Measurements from ENCODE around the gene DNAJC22. TPM values are rescaled to one million over a fixed set of nuclear protein-coding genes. Genes with fewer than 3 reads are reported as not detected.

Gene DNAJC22
- polyA plus RNA-seq, 3 donors = not detected

DNA sequence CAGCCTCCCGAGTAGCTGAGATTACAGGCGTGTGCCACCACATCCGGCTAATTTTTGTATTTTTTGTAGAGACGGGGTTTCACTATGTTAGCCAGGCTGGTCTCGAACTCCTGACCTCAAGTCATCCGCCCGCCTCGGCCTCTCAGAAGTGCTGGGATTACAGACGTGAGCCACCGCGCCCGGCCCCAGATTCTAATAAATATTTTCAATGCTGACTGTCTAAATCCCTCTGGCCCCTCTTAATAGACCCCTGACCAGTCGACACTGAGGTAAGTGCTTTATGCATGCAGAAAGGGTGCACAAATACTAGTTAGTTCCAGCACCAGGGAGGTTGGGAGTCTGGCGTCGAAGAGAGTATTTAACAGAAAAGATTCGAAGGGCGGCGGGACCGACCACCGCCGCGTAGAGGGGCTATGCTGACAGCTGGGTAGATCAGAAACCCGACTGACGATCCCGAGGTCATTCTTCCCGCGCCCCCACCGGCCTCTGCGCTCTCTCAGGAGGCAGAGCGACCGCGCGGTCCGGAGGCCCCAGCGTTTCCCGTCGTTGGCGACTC is 19.5 kb downstream of the DNAJC22 start:
- peak overlapping the region; percentile 72 to 87 for H3K27ac ChIP-seq (ENCODE audit: low read depth in 1 of 2, low read length in 2 of 2)
- H4K20me1 ChIP-seq (ENCODE audit: insufficient read depth, low read length) = no peaks in the 10 kb centered on the region
- H3K4me3 ChIP-seq (replicated peaks in 1 of 3; ENCODE audit: low read depth in 2 of 3, low read length in 3 of 3) = peak overlapping the region; percentile 80 to 94 (median 93)
- Mint-ChIP-seq H3K9me3 (no peaks in the 10 kb centered on the region), H3K27me3 (ENCODE audit: low read depth in 3 of 3) (peaks cover 0 to 2% (median under 1%) of the 10 kb centered on the region in 3 donors), H3K4me1 (peaks cover 36% of the 10 kb centered on the region), H3K4me3 (peak overlapping the region; percentile 96 to 97), H3K27ac (peak overlapping the region; percentile 82 to 96 (median 91)), H3K36me3 (no peaks in the 10 kb centered on the region)
- no peaks in the 10 kb centered on the region for H3K9me3 ChIP-seq (replicated peaks in 1 of 2; ENCODE audit: control insufficient read depth in 1 of 2, insufficient read depth in 1 of 2, low read length in 2 of 2)
- H2AFZ ChIP-seq (ENCODE audit: insufficient read depth, low read depth, low read length, poor library complexity, severe bottlenecking) = peak overlapping the region; percentile 98
- peak overlapping the region; percentile 92 for H3K9ac ChIP-seq (ENCODE audit: insufficient read depth, low read length, poor library complexity, severe bottlenecking)
- H3K27me3 ChIP-seq (ENCODE audit: control insufficient read depth in 2 of 2, insufficient read depth in 2 of 2, low read length in 2 of 2) = no peaks in the 10 kb centered on the region
- no peaks in the 10 kb centered on the region for H3K79me2 ChIP-seq (ENCODE audit: insufficient read depth, low read length)
- no peaks in the 10 kb centered on the region for H3K36me3 ChIP-seq (replicated peaks in 1 of 2; ENCODE audit: control insufficient read depth in 1 of 2, insufficient read depth in 2 of 2, low read length in 2 of 2)
- WGBS (ENCODE audit: insufficient coverage) = 2% methylated on average over 27 of the region's 38 CpGs
- peak overlapping the region; percentile 91 for H3K4me2 ChIP-seq (replicated peaks; ENCODE audit: extremely low read depth, low read length, poor library complexity, severe bottlenecking)
- intact Hi-C loops (cut with micrococcal nuclease) = no loop called here
- TF ChIP-seq CTCF (IDR thresholded peaks at IDR 0.05) = no peak
- no peak for DNase-seq
- peaks cover 33 to 39% of the 10 kb centered on the region in 2 donors for H3K4me1 ChIP-seq (ENCODE audit: control insufficient read depth in 1 of 2, insufficient read depth in 2 of 2, low read length in 2 of 2)

GRCh38 chr12:49366652-49367380 is 20.1 kb downstream of the DNAJC22 start:
- no peaks in the 10 kb centered on the region for H3K9me3 Mint-ChIP-seq
- peaks cover 0 to 2% (median 0%) of the 10 kb centered on the region in 3 donors for H3K27me3 Mint-ChIP-seq (ENCODE audit: low read depth in 3 of 3)
- DNase-seq = peak; percentile 69 to 70 (median 69)
- peak overlapping the region; percentile 82 to 96 (median 91) for H3K27ac Mint-ChIP-seq
- H3K36me3 Mint-ChIP-seq = no peaks in the 10 kb centered on the region
- Histone ChIP-seq H3K79me2 (ENCODE audit: insufficient read depth, low read length) (no peaks in the 10 kb centered on the region), H3K27me3 (ENCODE audit: control insufficient read depth in 2 of 2, insufficient read depth in 2 of 2, low read length in 2 of 2) (no peaks in the 10 kb centered on the region), H3K9me3 (replicated peaks in 1 of 2; ENCODE audit: control insufficient read depth in 1 of 2, insufficient read depth in 1 of 2, low read length in 2 of 2) (no peaks in the 10 kb centered on the region), H3K4me2 (replicated peaks; ENCODE audit: extremely low read depth, low read length, poor library complexity, severe bottlenecking) (peak overlapping the region; percentile 91), H4K20me1 (ENCODE audit: insufficient read depth, low read length) (no peaks in the 10 kb centered on the region), H3K9ac (ENCODE audit: insufficient read depth, low read length, poor library complexity, severe bottlenecking) (peak overlapping the region; percentile 92), H3K4me1 (ENCODE audit: control insufficient read depth in 1 of 2, insufficient read depth in 2 of 2, low read length in 2 of 2) (peaks cover 33 to 39% of the 10 kb centered on the region in 2 donors), H3K27ac (ENCODE audit: low read depth in 1 of 2, low read length in 2 of 2) (peak overlapping the region; percentile 72 to 87), H3K36me3 (replicated peaks in 1 of 2; ENCODE audit: control insufficient read depth in 1 of 2, insufficient read depth in 2 of 2, low read length in 2 of 2) (no peaks in the 10 kb centered on the region), H3K4me3 (replicated peaks in 1 of 3; ENCODE audit: low read depth in 2 of 3, low read length in 3 of 3) (peak overlapping the region; percentile 80 to 94 (median 93)), H2AFZ (ENCODE audit: insufficient read depth, low read depth, low read length, poor library complexity, severe bottlenecking) (peak overlapping the region; percentile 98)
- intact Hi-C loops (cut with micrococcal nuclease) = no loop called here
- TF ChIP-seq CTCF (IDR thresholded peaks at IDR 0.05) = no peak
- under 1% methylated on average over 97 of the region's 97 CpGs for WGBS (ENCODE audit: insufficient coverage)
- peaks cover 36% of the 10 kb centered on the region for H3K4me1 Mint-ChIP-seq
- H3K4me3 Mint-ChIP-seq = peak overlapping the region; percentile 96 to 97

Measured in CD14-positive monocyte (primary cell).